K562 (cell line): ENCODE results near the gene SERTAD4. TPM values are rescaled to one million over a fixed set of nuclear protein-coding genes. Genes with fewer than 3 reads are reported as not detected.

ENCODE experiments used
- ATAC-seq: fragments of 200-7000 bp; cut with Tn5 transposase; 3 replicates; pipeline ENCODE4 v1.9.1; 2020; ENCODE audit warnings: moderate library complexity
- BruUV-seq: library from RNA; stranded (reverse); fragments of 400-500 nt; replicated peaks from 2 replicates; lab custom pipeline; 2021; lab: Mats Ljungman, UMichigan
- CTCF ChIA-PET: fragments of 300-600 bp; formaldehyde crosslinking; extraction: SDS; loops from one replicate; lab custom pipeline; 2021; ENCODE audit warnings: low intra/inter-chr PET ratio; lab: Yijun Ruan, JAX
- POLR2A ChIA-PET: fragments of 300-600, 350-650 bp; sonication (Branson Sonifier 250); formaldehyde crosslinking; extraction: SDS; loops from one replicate; lab custom pipeline; 2021; ENCODE audit warnings: antibody characterized with exemption, inconsistent platforms; lab: Yijun Ruan, JAX
- DNase-seq, 4 experiments: peaks; one replicate each; pipeline versions ENCODE4 v3.0.0 to v3.0.0-alpha.2; 2011 to 2018; ENCODE audit warnings: low spot score in 3 of 4, mixed read lengths in 3 of 4; ENCODE audit errors: extremely low read depth in 1 of 4
- FAIRE-seq: peaks from 2 replicates; lab custom pipeline; 2011; peaks lifted over from hg19 to GRCh38; lab: Jason Lieb, UNC
- H2AFZ ChIP-seq: 2 replicates; pipeline ENCODE4 v1.6.0; 2011; ENCODE audit warnings: low read depth, low read length, control low read depth, inconsistent platforms
- H3K27ac ChIP-seq: fragments of 200-600 bp; 3 replicates; pipeline ENCODE4 v1.8.0; 2011; ENCODE audit warnings: low read depth, mild to moderate bottlenecking, control low read depth, inconsistent platforms, low read length, moderate library complexity, mixed read lengths; ENCODE audit errors: extremely low read depth
- H3K27me3 ChIP-seq, 2 experiments: fragments of 300-600 bp in 1 of 2; 2 replicates in 1 of 2; 3 replicates in 1 of 2; pipeline versions ENCODE4 v1.6.0 to v1.8.0; 2011; ENCODE audit warnings: inconsistent platforms in 2 of 2, low read length in 2 of 2, mild to moderate bottlenecking in 1 of 2, mixed read lengths in 1 of 2, moderate library complexity in 1 of 2; ENCODE audit not compliant: control insufficient read depth in 2 of 2, insufficient read depth in 2 of 2
- H3K36me3 ChIP-seq: fragments of 300-600 bp; 3 replicates; pipeline ENCODE4 v1.8.0; 2011; ENCODE audit warnings: mild to moderate bottlenecking, low read length, inconsistent platforms; ENCODE audit not compliant: control insufficient read depth, insufficient read depth
- H3K4me1 ChIP-seq, 2 experiments: fragments of 200-600 bp in 1 of 2; replicated peaks in 1 of 2; 2 replicates in 1 of 2; 3 replicates in 1 of 2; pipeline versions ENCODE4 v1.5.1 to v1.8.0; 2011; ENCODE audit warnings: inconsistent platforms in 2 of 2, low read length in 2 of 2, mild to moderate bottlenecking in 1 of 2, mixed read lengths in 1 of 2, moderate library complexity in 1 of 2; ENCODE audit not compliant: control insufficient read depth in 2 of 2, insufficient read depth in 2 of 2
- H3K4me2 ChIP-seq: 2 replicates; pipeline ENCODE4 v1.6.1; 2011; ENCODE audit warnings: low read length, control low read depth, inconsistent platforms, mixed read lengths; ENCODE audit not compliant: insufficient read depth
- H3K4me3 ChIP-seq: fragments of 200-600 bp; sonication (generic), shearing (Covaris generic); 2 replicates; pipeline ENCODE4 v1.5.1; 2016; ENCODE audit warnings: control low read depth, inconsistent platforms
- H3K79me2 ChIP-seq: fragments of 200-600 bp; 3 replicates; pipeline ENCODE4 v1.8.0; 2011; ENCODE audit warnings: low read length, inconsistent platforms; ENCODE audit not compliant: control insufficient read depth, insufficient read depth
- H3K9ac ChIP-seq, 2 experiments: 2 replicates each; pipeline versions ENCODE4 v1.6.0 to v1.6.1; 2011; ENCODE audit warnings: low read depth in 2 of 2, low read length in 2 of 2, control low read depth in 1 of 2, inconsistent platforms in 1 of 2, mild to moderate bottlenecking in 1 of 2, mixed read lengths in 1 of 2; ENCODE audit not compliant: insufficient read depth in 1 of 2
- H3K9me1 ChIP-seq: one replicate; pipeline ENCODE4 v1.6.0; 2011; ENCODE audit warnings: inconsistent platforms, mild to moderate bottlenecking, low read length, moderate library complexity; ENCODE audit not compliant: control insufficient read depth, insufficient read depth
- H3K9me3 ChIP-seq: replicated peaks from 2 replicates; pipeline ENCODE4 v1.5.1; 2011; ENCODE audit warnings: low read depth, low read length, inconsistent platforms; ENCODE audit not compliant: control insufficient read depth, insufficient read depth
- H4K20me1 ChIP-seq: replicated peaks from 2 replicates; pipeline ENCODE4 v1.6.1; 2011; ENCODE audit warnings: low read length, inconsistent platforms, mixed read lengths; ENCODE audit not compliant: control insufficient read depth, insufficient read depth
- ADNP ChIP-seq: fragments of 200-800 bp; sonication (Bioruptor generic); IDR thresholded peaks from 2 replicates; pipeline ENCODE4 v1.6.1; 2016; ENCODE audit warnings: missing genetic modification characterization, missing compliant biosample characterization
- DIDO1 ChIP-seq: fragments of 450-650 bp; IDR thresholded peaks from 2 replicates; pipeline ENCODE4 v1.6.1; 2016; ENCODE audit warnings: low read depth, missing biosample characterization, missing genetic modification characterization
- FOSL1 ChIP-seq: fragments of 200-800 bp; sonication (Bioruptor generic); conservative IDR thresholded peaks from 2 replicates; pipeline ENCODE4 v1.6.1; 2016; ENCODE audit warnings: missing genetic modification characterization, missing compliant biosample characterization
- MCM5 ChIP-seq: fragments of 450-650 bp; IDR thresholded peaks from 2 replicates; pipeline ENCODE4 v1.6.1; 2016; ENCODE audit warnings: low read depth
- NFE2L1 ChIP-seq: fragments of 450-650 bp; IDR thresholded peaks from 2 replicates; pipeline ENCODE4 v1.6.1; 2016; ENCODE audit warnings: missing genetic modification characterization, low read depth, mild to moderate bottlenecking, missing compliant biosample characterization, moderate library complexity, borderline replicate concordance
- NR2F6 ChIP-seq: fragments of 450-650 bp; formaldehyde crosslinking; IDR thresholded peaks from 2 replicates; pipeline ENCODE4 v1.4.0; 2020; ENCODE audit warnings: mild to moderate bottlenecking
- NR3C1 ChIP-seq: sonication (generic); formaldehyde crosslinking; IDR thresholded peaks from 2 replicates; pipeline ENCODE4 v1.8.1; 2022; ENCODE audit warnings: missing genetic modification reagents
- SP1 ChIP-seq: sonication (generic); formaldehyde crosslinking; IDR thresholded peaks from 2 replicates; pipeline ENCODE4 v1.8.1; 2022; ENCODE audit warnings: mild to moderate bottlenecking, missing genetic modification reagents
- ZC3H11A ChIP-seq: IDR thresholded peaks from 2 replicates; pipeline ENCODE4 v1.6.1; 2012; ENCODE audit warnings: low read depth, low read length, improper control_type of control experiment
- WGBS: fragments of 100-300 bp; shearing (Covaris generic); methylation state at CpG from one replicate; pipeline ENCODE4 v1.1.6; 2016; ENCODE audit warnings: low coverage, mixed read lengths; ENCODE audit not compliant: insufficient coverage; ENCODE audit errors: missing lambda C conversion rate; 5-methylcytosine and 5-hydroxymethylcytosine counted together
- in situ Hi-C: fragments of 300-500 bp; cut with MboI; formaldehyde crosslinking; loops from 4 replicates; pipeline ENCODE4 v1.15.0; 2018; ENCODE audit warnings: inconsistent platforms, mixed read lengths
- intact Hi-C: fragments of 100-400 bp; cut with micrococcal nuclease; formaldehyde crosslinking; loops from 2 replicates; pipeline ENCODE4 v1.14.2; 2022
- polyA plus RNA-seq, 8 experiments: library from polyadenylated mRNA; depleted of rRNA in 4 of 8; stranded (reverse) in 5 of 8; unstranded in 3 of 8; fragments of >200 nt; fragmentation: Nextera tagmentation in 2 of 8; fragmentation: Illumina TruSeq in 1 of 8; extraction: Ambion mirVana in 2 of 8; extraction: Trizol in 1 of 8; gene quantifications; 2 replicates each; pipeline versions ENCODE4 v1.2.1 to v1.2.3, GENCODE V29; 2011 to 2014; ENCODE audit warnings: inconsistent platforms in 1 of 8, missing spikeins in 1 of 8
- total RNA-seq, 7 experiments: library from RNA; depleted of rRNA in 6 of 7; stranded (reverse); fragments of >200 nt in 6 of 7; fragmentation: Illumina TruSeq in 2 of 7; extraction: Trizol in 2 of 7; gene quantifications; 2 replicates each; pipeline versions ENCODE4 v1.2.1 to v1.2.3, GENCODE V29; 2011 to 2021; ENCODE audit warnings: low replicate concordance in 1 of 7
- TF ChIP-seq, protein P1 (sequence below), 2 experiments: fragments of 450-650 bp; conservative IDR thresholded peaks; 2 replicates each; pipeline ENCODE4 v1.6.1; 2017; ENCODE audit warnings: mild to moderate bottlenecking in 2 of 2, moderate library complexity in 2 of 2
- TF ChIP-seq, protein P2 (sequence below), 2 experiments: fragments of 450-650 bp in 1 of 2; sonication (generic) in 1 of 2; formaldehyde crosslinking; conservative IDR thresholded peaks; 2 replicates each; pipeline versions ENCODE4 v1.4.0 to v1.8.1; 2020 to 2022; ENCODE audit warnings: mild to moderate bottlenecking in 1 of 2, missing genetic modification reagents in 1 of 2
- TF ChIP-seq, protein P3 (sequence below): sonication (generic); formaldehyde crosslinking; IDR thresholded peaks from 2 replicates; pipeline ENCODE4 v1.9.0; 2022; ENCODE audit warnings: mild to moderate bottlenecking, missing genetic modification reagents
- TF ChIP-seq, protein P4 (sequence below), 2 experiments: IDR thresholded peaks in 1 of 2; conservative IDR thresholded peaks in 1 of 2; 2 replicates each; pipeline ENCODE4 v1.6.1; 2016; ENCODE audit warnings: low read depth in 2 of 2, mild to moderate bottlenecking in 1 of 2, missing compliant biosample characterization in 1 of 2, missing genetic modification characterization in 1 of 2, moderate library complexity in 1 of 2
- TF ChIP-seq, protein P5 (sequence below): sonication (generic); formaldehyde crosslinking; IDR thresholded peaks from 2 replicates; pipeline ENCODE4 v1.8.1; 2023; ENCODE audit warnings: mild to moderate bottlenecking, missing genetic modification reagents

The SERTAD4 gene
- total and polyA plus RNA-seq, 9 of the 15 experiments (the other 6 are each of a cell fraction or from before 2014, with no cell fraction given) = not detected

DNA sequence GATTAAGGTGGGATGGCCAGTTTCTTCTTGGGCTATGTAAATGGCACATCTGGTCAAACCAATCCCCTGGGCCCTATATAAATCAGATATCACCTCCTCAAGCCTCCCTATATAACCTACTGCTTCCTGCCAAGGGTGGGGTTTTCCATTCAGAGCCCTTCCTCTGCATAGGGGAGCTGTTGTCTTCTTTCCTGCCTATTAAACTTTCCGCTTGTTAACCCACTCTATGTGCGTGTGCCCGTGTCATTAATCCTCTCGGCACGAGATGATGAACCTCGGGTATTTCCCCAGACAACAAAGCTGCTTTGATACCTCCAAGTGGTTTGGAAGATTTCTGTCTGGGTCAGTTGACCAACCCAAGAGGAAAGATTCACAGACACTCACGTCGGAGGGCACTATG lies 19.3 kb upstream of the SERTAD4 start:
- ATAC-seq (no peak), DNase-seq (no peak), FAIRE-seq (no peak)
- Histone ChIP-seq H3K9me3 (no peaks in the 10 kb centered on the region), H3K9ac (no peak overlapping the region), H3K4me2 (no peak overlapping the region), H3K4me3 (no peak overlapping the region), H3K27me3 (no peaks in the 10 kb centered on the region), H3K79me2 (no peaks in the 10 kb centered on the region), H2AFZ (no peak overlapping the region), H3K4me1 (peaks cover 0 to 5% of the 10 kb centered on the region in 2 experiments; a peak in 1 of 5 replicates), H3K36me3 (no peaks in the 10 kb centered on the region), H3K27ac (no peak overlapping the region), H4K20me1 (no peaks in the 10 kb centered on the region), H3K9me1 (no peaks in the 10 kb centered on the region)
- in situ Hi-C loops = no loop called here
- TF ChIP-seq DIDO1 (tag) (no peak), ADNP (tag) (no peak), MCM5 (no peak), FOSL1 (tag) (no peak), ZC3H11A (no peak), NFE2L1 (no peak), SP1 (no peak), NR3C1 (no peak), NR2F6 (CRISPR knock-in tag) (no peak)
- TF ChIP-seq, protein P1, sequence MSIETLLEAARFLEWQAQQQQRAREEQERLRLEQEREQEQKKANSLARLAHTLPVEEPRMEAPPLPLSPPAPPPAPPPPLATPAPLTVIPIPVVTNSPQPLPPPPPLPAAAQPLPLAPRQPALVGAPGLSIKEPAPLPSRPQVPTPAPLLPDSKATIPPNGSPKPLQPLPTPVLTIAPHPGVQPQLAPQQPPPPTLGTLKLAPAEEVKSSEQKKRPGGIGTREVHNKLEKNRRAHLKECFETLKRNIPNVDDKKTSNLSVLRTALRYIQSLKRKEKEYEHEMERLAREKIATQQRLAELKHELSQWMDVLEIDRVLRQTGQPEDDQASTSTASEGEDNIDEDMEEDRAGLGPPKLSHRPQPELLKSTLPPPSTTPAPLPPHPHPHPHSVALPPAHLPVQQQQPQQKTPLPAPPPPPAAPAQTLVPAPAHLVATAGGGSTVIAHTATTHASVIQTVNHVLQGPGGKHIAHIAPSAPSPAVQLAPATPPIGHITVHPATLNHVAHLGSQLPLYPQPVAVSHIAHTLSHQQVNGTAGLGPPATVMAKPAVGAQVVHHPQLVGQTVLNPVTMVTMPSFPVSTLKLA (conservative IDR thresholded peaks at IDR 0.05) = no peak
- TF ChIP-seq, protein P2, sequence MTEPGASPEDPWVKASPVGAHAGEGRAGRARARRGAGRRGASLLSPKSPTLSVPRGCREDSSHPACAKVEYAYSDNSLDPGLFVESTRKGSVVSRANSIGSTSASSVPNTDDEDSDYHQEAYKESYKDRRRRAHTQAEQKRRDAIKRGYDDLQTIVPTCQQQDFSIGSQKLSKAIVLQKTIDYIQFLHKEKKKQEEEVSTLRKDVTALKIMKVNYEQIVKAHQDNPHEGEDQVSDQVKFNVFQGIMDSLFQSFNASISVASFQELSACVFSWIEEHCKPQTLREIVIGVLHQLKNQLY (CRISPR knock-in tag; conservative IDR thresholded peaks at IDR 0.05) = no peak
- TF ChIP-seq, protein P3, sequence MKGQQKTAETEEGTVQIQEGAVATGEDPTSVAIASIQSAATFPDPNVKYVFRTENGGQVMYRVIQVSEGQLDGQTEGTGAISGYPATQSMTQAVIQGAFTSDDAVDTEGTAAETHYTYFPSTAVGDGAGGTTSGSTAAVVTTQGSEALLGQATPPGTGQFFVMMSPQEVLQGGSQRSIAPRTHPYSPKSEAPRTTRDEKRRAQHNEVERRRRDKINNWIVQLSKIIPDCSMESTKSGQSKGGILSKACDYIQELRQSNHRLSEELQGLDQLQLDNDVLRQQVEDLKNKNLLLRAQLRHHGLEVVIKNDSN = no peak
- TF ChIP-seq, protein P4, sequence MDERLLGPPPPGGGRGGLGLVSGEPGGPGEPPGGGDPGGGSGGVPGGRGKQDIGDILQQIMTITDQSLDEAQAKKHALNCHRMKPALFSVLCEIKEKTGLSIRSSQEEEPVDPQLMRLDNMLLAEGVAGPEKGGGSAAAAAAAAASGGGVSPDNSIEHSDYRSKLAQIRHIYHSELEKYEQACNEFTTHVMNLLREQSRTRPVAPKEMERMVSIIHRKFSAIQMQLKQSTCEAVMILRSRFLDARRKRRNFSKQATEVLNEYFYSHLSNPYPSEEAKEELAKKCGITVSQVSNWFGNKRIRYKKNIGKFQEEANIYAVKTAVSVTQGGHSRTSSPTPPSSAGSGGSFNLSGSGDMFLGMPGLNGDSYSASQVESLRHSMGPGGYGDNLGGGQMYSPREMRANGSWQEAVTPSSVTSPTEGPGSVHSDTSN (CRISPR knock-in tag; IDR thresholded peaks at IDR 0.05; ENCODE audit: low read depth) = no peak
- TF ChIP-seq, protein P4 (tag; conservative IDR thresholded peaks at IDR 0.05; ENCODE audit: low read depth) = no peak
- TF ChIP-seq, protein P5, sequence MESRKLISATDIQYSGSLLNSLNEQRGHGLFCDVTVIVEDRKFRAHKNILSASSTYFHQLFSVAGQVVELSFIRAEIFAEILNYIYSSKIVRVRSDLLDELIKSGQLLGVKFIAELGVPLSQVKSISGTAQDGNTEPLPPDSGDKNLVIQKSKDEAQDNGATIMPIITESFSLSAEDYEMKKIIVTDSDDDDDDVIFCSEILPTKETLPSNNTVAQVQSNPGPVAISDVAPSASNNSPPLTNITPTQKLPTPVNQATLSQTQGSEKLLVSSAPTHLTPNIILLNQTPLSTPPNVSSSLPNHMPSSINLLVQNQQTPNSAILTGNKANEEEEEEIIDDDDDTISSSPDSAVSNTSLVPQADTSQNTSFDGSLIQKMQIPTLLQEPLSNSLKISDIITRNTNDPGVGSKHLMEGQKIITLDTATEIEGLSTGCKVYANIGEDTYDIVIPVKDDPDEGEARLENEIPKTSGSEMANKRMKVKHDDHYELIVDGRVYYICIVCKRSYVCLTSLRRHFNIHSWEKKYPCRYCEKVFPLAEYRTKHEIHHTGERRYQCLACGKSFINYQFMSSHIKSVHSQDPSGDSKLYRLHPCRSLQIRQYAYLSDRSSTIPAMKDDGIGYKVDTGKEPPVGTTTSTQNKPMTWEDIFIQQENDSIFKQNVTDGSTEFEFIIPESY (CRISPR knock-in tag) = no peak
- BruUV-seq = no TSS peak
- 1% methylated on average over 8 of the region's 8 CpGs for WGBS
- CTCF ChIA-PET = interaction anchor here (0.6 kb wide), 1 partner anchor 705 kb away, joined by 3 read pairs; no protein-coding TSS in a partner anchor
- intact Hi-C loops = no loop called here
- POLR2A ChIA-PET = interaction anchor here (0.7 to 0.9 kb wide), 2 partner anchors 12 to 32 kb away, joined by 3 to 5 read pairs; no protein-coding TSS in a partner anchor
